ENCODE data around the gene BCAS1. TPM values are rescaled to one million over a fixed set of nuclear protein-coding genes. Genes with fewer than 3 reads are reported as not detected.

Gene BCAS1
- total RNA-seq, 2 donors from 2014 or later: 2.1 TPM; not detected in 1

- TF ChIP-seq CTCF (IDR thresholded peaks at IDR 0.05): no peak
- TF ChIP-seq POLR2A (IDR thresholded peaks at IDR 0.05): no peak
- no peak for ATAC-seq
- no peak overlapping the region for H3K27ac ChIP-seq
- WGBS, 2 donors: 72 to 73% methylated on average over 4 of the region's 4 CpGs
- H3K4me3 ChIP-seq: no peak overlapping the region
- H3K9me3 ChIP-seq: peaks cover 0 to 12% (median 0%) of the 10 kb centered on the region in 3 donors
- H3K27me3 ChIP-seq: no peaks in the 10 kb centered on the region
- H3K36me3 ChIP-seq (replicated peaks in 1 of 2; ENCODE audit: insufficient read depth in 1 of 2, low read depth in 2 of 2): no peaks in the 10 kb centered on the region
- DNase-seq: no peak
- intact Hi-C loops (cut with DNase I): no loop called here
- no peaks in the 10 kb centered on the region for H3K4me1 ChIP-seq
These were observed 64.9 kb downstream of the BCAS1 start for GRCh38 chr20:54005524-54005923.

GRCh38 chr20:54004445-54004844, 65.9 kb downstream of the BCAS1 start:
- no peaks in the 10 kb centered on the region for H3K36me3 ChIP-seq (replicated peaks in 1 of 2; ENCODE audit: insufficient read depth in 1 of 2, low read depth in 2 of 2)
- no peaks in the 10 kb centered on the region for H3K4me1 ChIP-seq
- no peak overlapping the region for H3K4me3 ChIP-seq
- H3K9me3 ChIP-seq: peaks cover 0 to 12% (median 0%) of the 10 kb centered on the region in 3 donors
- no peaks in the 10 kb centered on the region for H3K27me3 ChIP-seq
- no peak for ATAC-seq
- TF ChIP-seq POLR2A (IDR thresholded peaks at IDR 0.05): no peak
- TF ChIP-seq CTCF (IDR thresholded peaks at IDR 0.05): no peak
- intact Hi-C loops (cut with DNase I): no loop called here
- H3K27ac ChIP-seq: no peak overlapping the region
- no peak for DNase-seq

- intact Hi-C loops (cut with DNase I): no loop called here
- Histone ChIP-seq H3K27me3 (no peaks in the 10 kb centered on the region), H3K4me1 (no peaks in the 10 kb centered on the region), H3K9me3 (peaks cover 0 to 12% (median 0%) of the 10 kb centered on the region in 3 donors), H3K36me3 (replicated peaks in 1 of 2; ENCODE audit: insufficient read depth in 1 of 2, low read depth in 2 of 2) (no peaks in the 10 kb centered on the region), H3K4me3 (no peak overlapping the region), H3K27ac (no peak overlapping the region)
- WGBS, 2 donors: 26 to 29% methylated on average over 3 of the region's 3 CpGs
- TF ChIP-seq CTCF (IDR thresholded peaks at IDR 0.05): no peak
- TF ChIP-seq POLR2A (IDR thresholded peaks at IDR 0.05): no peak
- no peak for ATAC-seq
- DNase-seq: no peak
These were observed 67.7 kb downstream of the BCAS1 start for GRCh38 chr20:54002741-54003140.

GRCh38 chr20:54002056-54002575, 68.3 kb downstream of the BCAS1 start:
- H3K36me3 ChIP-seq (replicated peaks in 1 of 2; ENCODE audit: insufficient read depth in 1 of 2, low read depth in 2 of 2): no peaks in the 10 kb centered on the region

More at GRCh38 chr20:54002056-54002575, 68.3 kb downstream of the BCAS1 start:
- Histone ChIP-seq H3K27me3 (no peaks in the 10 kb centered on the region), H3K4me1 (no peaks in the 10 kb centered on the region), H3K9me3 (peaks cover 0 to 12% (median 0%) of the 10 kb centered on the region in 3 donors), H3K27ac (no peak overlapping the region), H3K4me3 (no peak overlapping the region)
- 44 to 58% methylated on average over 2 of the region's 2 CpGs for WGBS, 2 donors
- intact Hi-C loops (cut with DNase I): no loop called here
- TF ChIP-seq CTCF (IDR thresholded peaks at IDR 0.05): no peak
- no peak for TF ChIP-seq POLR2A (IDR thresholded peaks at IDR 0.05)
- ATAC-seq (no peak), DNase-seq (no peak)

All from body of pancreas (tissue), 4 donors.